GM18867 (cell line): Measurements from ENCODE around the gene CACNA1A.

Source experiments
- ATAC-seq: cut with Tn5 transposase; IDR thresholded peaks from one replicate; pipeline ENCODE4 v1.9.1; 2021; ENCODE audit warnings: mild to moderate bottlenecking, moderate library complexity; ENCODE audit not compliant: unreplicated experiment

Gene CACNA1A

DNA sequence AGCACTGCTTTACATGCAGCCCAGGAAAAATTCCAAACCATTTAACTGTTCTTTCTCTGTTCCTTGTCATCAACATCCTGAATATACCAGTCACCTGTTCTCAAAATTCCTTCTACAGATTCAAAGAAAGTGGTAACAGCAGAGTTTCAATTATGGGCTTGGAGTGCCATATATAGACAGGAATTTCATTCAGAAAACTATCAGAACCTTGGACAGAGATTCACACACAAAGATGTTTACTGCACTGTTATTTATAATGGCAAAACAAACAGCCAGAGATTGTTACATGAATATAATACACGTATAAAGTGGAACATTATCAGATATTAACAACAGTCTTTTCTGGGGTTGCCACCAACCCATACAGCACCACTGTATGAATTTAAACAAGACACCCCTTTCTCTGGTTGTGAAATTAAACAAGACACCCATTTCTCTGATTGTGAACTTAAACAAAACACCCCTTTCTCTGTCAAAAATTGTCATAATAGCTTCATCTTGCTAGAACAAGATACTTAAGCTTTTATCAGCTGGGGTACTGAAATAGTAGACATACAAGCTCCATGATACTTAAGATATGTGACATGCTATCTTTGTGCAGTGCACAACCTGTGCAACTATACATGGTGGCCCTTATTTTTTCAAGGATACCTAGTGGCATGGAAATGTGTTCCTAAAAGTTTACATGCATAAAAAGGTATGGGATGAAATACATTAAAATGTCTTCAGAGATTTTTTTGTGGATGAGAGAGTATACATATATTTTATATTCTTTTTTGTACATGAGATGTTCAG lies 12.6 kb downstream of the CACNA1A start:
- no peak for ATAC-seq

DNA sequence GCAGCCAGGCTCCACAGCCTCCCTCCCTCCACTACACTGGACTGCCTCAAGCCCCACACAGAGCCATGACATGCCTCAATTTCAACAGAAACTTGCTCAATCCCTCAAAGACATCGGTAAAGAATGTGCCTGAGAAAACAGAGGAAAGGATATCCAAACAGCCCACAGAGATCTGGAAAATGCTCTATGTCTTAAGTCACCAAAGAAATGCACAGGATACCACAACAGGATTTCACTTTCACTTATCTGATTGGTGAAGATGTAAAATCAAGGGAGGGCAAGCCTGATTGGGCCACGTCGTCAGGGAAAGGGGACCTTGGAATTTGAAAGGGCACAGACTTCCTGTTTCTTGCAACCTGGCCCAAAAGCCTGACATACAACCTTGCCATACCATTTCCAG lies 14.2 kb downstream of the CACNA1A start:
- no peak for ATAC-seq

DNA sequence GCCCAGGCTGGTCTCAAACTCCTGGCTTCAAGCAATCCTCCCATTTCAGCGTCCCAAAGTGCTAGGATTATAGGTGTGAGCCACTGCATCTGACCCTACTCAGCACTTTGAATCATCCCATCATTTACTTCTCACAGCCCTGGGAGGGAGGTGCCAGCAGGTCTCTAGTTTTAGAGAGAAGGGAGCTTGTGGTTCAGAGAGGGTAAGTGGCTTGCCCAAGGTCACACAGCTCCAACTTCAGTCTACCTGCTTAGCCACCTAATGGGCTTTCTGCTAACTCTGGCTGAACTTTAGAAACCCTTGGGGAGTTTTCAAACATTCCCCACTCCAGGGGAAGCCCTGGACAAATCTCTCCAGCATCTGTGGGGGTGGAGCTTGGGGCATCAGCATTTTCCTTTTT lies 18.3 kb downstream of the CACNA1A start:
- ATAC-seq = no peak

DNA sequence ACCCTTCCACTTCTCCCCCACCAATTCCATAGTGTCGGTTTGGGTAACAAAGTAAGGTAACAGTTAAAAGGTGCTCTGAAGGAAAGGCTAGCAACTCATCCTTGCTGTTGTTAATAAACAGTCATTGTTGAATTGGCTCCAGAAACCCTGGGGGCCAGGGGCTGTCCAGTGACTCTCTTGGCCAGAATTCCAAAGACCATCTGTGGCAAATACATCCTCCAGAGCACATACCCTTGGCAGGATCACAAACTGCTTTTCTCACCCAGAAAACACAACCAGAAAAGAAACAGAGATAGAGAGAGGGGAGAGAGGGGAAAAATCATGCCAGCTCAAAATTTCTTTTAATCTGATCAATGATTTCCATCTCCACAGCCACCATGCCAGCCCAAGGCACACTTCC lies 22.1 kb downstream of the CACNA1A start:
- no peak for ATAC-seq

DNA sequence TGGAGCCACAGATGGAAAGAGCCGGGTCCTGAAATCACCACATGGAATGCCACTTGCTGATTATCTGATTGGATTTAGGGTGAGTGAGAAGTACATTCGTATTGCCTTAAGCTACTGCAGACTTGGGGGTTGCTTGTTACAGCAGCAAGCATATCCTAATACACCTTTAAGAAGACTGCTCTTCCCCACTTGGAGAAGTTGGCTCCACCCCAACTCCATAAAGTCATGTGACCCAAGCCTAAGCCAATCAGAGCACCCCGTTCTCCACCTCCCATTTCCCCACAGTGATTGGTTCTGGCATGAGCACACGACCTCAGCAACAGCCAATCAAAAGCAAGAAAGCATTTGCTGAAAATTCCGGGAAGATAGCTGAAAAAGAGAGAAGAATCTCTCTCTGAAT lies 23.1 kb downstream of the CACNA1A start:
- ATAC-seq = no peak

DNA sequence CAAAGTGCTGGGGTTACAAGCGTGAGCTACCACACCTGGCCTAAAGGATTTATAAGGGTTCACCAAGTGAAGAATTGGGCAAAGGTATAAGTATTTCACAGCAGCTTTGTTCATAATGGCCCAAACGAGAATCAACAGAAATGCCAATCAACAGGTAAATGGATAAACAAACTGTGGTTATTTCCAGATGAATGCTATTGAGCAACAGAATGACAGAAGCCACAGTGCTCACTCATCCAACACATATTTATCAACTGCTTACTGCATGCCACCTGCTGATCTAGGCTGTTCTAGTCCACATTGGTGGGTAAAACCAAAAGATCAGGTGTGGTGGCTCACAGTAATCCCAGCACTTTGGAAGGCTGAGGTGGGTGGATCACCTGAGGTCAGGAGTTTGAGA lies 27.7 kb downstream of the CACNA1A start:
- no peak for ATAC-seq

DNA sequence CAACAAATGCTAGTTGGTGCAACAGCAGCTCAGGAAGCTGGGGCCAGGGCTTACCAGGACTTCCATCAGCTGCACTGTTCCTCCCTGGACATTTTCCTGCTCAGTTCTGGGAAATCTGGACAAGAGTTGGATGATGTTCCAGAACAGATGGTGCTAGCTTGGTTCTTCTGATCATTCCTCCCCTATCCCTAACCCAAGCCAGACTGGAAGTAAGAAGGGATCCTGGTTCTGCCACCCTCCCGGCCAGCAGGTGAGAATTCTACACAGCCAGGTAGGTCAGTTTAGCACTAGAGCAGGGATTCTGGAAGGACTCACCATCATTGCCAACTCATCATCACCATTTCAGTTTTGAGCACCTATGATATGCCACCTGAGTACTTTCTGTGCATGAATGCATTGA lies 30.2 kb downstream of the CACNA1A start:
- ATAC-seq = no peak

DNA sequence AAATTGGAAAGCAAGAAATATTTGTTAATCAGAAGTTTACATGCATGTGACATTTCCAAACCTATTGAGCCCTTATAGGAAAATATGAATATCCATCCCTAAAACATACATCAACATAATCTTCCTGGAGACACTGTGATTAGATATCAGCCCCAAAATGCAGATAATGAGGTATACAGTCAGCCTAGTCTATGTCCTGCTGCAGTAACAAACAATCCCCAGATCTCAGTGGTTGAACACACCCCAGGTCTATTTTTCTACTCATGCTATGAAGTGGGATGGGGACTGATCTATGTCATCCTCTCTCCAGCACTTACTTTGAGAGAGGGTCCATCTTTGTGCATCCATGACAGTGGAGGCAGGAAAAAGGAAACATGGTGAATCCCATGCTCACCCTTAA lies 31.2 kb downstream of the CACNA1A start:
- no peak for ATAC-seq

DNA sequence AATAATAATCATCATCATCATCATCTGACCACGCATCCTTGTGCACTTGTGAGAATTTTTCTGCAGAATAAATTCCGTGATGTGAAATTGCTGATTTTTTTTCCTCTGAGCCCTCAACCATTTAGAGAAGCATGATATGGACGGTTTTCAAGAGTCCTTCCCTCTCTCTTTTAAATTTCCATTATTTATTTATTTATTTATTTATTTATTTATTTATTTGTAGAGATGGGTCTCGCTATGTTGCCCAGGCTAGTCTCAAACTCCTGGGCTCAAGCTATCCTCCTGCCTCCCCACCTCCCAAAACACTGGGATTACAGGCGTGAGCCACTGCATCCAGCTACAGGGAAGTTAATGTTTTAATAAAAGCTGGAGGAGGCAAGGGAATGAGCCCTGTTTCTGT lies 39.6 kb downstream of the CACNA1A start:
- no peak for ATAC-seq

DNA sequence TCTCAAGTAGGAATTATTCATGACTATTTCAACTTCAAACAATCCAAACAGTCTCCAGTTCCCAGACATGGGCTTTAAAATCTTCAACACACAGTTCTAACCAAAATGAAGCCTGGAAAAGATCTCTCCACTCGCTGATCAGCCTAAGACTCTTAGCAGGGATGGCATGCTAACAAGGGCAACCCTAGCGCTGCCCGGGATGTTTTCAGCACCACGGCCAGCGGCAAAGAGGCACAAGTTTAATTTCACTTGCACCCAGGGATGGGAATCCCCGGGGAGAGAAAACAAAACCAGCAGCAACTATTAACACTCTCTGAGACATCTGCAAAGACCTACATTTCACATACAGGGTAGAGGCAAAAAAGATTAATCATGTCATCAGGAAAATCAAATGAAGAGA lies 43.0 kb downstream of the CACNA1A start:
- no peak for ATAC-seq

DNA sequence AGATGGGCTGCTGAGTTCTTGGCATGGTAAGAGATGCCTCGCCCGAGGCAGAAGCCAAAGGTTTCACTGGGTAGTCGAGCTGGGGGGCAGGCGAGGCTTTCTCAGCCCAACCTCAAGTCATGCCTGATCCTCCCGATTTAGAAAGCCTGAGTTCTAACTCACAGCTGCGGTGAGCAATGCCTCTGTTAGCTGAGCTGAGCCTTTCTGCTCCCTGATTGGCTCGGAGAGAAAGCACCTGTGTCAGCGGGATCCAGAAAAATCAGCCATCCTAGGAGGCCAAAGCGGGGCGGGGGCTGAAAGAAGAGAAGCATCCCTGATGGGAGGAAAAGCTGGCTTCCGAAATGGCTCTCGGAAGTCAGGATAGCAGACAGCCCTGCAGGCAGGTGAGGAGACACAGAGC lies 44.7 kb downstream of the CACNA1A start:
- ATAC-seq = no peak

DNA sequence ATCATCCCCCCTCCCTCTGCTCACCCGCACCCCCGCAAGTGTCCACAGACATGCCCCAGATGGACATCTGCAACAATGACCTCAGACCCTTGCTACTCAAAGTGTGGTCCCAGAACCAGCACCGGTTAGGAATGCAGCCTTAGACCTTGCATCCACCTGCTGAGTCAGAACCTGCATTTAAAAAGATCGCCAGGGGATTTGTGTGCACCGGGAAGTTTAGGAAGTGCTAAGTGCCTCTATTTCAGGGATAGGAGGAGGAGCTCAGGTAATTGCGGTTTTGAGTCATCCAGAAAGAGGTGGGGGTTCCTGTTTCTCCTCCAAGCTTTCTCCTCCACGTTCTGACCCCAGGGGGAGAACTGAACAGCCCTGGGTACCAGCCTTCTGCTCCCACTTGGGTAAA lies 46.2 kb downstream of the CACNA1A start:
- no peak for ATAC-seq

DNA sequence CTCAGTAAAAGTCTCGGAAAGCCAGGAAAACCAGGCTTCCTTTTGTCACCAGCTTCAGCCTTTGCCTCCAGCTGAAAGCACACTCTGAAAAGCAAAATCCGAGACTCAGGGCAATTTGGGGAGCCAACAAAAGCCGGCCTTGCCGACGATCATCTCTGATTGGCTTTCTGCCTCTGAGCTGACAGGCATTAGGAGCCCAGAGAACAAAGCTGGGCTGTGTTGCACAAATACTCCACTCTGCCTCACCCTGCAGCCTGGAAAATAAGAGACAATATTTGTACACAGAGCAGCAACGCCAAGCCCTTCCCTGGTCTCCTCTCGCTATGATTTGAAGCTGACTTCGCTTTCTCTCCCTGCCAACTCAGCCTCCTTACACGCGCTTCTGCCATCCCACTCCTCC lies 46.9 kb downstream of the CACNA1A start:
- ATAC-seq = no peak

DNA sequence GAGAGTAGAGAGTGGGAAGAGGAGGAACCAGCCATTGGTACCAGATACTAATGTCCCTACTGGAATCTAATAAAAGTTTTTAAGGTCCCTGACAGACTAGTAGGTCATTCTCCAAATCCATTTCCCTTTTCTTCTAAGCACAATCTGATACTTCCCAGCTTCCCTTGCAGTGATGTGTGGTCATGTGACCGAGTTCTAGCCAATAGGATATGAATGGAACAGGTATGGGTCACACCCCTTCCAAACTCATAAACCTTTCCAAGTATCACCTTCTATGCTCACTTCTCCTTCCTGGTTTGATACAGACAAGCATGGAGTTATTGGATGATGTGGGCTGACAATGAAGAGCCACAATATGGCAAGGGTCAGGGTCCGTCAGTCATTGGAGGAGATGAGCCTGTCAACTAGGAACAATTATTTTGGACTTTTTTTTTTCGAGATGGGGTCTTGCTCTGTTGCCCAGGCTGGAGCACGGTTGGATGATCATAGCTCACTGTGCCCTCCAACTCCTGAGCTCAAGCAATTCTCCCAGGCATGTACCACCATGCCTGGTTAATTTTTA lies 54.8 kb downstream of the CACNA1A start:
- no peak for ATAC-seq

DNA sequence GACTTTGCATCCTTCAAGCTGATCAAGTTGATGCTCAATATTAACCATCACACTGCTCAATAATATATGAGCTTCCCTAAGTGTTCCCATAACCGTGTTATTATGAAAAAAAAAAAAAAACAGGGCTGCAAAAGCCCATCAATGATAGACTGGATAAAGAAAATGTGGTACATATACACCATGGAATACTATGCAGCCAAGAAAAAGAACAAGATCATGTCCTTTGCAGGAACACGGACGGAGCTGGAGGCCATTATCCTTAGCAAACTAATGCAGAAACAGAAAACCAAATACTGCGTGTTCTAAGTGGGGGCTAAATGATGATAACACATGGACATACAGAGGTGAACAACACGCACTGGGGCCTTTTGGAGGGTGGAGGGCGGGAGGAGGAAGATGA lies 58.3 kb downstream of the CACNA1A start:
- no peak for ATAC-seq

DNA sequence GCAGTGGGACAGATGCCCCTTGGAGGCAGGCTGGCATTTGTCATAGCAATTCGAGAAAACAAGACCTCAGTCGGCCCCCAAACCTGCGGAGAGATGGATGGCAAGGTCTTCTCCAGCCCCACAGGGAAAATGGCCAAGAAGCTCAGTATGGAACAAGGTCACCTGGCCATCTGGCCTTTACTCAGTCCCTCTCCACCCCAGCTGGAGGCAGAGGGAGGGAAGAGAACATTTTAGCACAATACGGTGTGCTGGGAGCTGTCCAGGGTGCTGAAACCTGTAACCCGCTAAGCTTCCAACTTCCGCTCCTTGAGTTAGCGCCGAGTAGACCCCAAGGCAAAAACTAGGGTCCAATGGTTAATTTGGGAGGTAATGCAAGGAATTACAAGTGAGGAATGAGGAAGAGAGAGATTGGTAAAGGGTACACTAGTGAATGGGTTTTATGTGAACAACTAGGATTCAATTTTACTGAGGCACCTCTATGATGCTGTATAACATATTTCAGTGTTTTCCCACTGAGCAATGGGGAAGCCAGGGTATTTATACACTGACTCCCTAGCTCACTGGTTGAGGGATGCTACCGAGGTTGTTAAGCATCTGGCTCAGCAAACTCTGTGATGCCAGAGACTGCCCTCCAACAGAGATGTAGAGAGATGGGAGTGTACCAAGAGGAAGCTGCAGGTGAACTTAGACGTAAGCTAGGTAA lies 64.3 kb downstream of the CACNA1A start:
- no peak for ATAC-seq

DNA sequence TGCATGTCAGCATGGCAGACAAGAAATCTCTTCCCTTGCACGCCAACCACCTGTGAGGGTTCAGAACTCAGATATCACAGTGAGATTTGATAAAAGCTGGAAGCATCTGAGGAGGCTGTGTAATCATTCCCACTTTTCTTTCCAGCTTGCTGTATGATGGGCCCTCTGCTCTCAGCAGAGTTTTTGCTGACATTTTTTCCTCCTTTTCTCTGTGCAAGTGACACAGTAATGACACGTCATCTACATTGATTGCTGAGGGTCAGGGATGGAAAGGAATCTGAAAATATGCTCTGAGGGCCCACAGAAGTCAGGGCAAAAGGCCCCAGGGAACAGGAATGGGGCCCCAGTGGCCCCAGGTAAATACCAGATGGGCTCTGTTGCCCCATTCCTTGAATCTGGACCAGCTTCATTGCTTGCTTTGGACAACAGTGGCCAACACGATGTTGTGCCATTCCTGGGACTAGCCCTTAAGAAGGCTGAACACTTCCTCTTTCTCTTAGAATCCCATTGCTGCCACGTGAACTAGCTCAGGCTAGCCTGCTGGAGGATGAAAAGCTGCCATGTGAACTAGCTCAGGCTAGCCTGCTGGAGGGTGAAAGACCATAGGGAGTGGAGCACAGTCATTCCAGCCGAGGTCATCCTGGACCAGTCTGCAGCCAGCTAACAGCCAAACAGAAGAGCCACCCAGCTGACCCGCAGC lies 68.2 kb downstream of the CACNA1A start:
- ATAC-seq = no peak

DNA sequence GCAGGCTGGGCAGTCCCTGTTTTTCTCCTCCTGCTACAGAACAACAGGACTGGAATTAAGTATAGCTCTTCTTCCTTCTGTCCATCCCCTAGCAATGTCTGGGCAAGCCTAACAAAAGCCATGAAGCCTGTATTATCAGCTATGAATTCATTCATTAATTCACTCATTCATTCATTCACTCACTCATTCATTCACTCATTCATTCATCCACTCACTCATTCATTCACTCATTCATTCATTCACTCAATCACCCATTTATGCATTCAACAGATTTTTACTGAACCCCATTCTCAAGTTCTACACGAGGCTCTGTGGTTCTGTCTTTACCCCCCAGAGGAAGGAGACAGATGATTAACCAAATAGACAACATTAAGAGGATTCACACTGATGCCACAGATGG lies 69.9 kb downstream of the CACNA1A start:
- ATAC-seq = no peak

DNA sequence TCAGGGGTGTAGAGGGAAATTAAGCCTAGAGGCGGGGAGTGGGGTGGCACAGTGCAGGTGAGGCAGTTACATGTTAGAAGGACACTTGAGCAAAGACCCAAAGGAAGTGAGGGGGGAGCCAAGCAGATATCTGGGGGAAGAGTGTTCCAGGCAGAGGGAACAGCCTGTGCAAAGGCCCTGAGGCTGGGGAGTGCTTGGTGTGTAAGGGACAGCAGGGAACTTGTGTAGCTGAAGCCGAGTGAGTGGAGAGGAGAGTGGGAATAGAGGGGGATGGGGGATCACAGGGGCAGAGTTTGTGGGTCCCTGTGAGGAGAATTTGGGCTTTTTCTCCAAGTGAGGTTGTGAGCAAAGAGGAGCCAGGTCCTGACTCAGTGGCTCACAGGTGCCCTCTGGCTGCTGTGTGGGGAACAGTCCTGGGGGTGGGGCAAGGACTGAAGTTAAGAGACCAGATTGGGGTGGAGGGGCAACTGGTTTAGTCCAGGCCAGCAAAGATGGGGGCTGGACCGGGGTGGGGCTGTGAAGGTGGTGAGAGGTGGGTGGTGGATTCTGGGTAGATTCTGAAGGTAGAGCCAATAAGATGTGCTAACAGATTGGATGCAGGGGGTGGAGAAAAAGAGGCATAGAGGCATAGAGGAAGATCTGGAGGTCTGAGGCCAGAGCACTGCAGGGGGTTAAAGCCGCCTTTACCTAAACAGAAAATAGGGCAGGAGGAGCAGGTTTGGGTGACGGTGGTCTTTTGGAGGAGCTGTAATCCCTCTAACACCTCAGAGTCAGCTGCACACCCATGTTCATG lies 75.3 kb downstream of the CACNA1A start:
- ATAC-seq = no peak

DNA sequence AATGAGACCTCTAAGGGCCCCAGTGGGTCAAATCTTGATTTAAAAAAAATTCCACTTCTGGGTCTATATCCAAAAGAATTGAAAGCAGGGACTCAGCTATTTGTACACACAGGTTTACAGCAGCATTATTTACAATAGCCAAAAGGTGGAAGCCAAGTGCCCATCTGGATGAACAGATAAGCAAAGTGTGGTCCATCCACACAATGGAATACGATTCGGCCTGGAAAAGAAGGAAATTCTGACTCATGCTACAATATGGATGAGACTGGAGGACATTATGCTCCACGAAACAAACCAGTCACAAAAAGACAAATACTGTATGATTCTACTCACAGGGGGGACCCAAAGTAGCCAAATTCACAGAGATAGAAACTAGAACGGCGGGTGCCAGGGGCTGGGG lies 76.7 kb downstream of the CACNA1A start:
- no peak for ATAC-seq

DNA sequence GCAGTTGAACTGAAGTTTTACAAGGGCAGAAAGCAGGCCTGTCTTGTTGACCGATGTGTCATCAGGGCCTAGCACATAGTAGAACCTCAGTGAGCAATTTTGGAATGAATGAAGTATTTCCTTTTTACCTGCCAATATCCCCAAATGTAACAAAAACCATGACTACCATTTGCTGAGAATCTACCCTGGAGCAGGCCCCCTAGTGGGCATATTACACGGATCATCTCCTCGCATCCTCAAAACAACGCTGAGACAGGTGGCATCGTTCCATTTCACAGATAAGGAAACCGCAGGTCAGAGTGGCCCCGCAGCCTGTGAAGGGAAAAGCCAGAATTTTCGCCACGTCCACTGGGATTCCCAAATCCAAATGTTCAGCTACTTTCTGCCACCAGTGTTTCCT lies 77.9 kb downstream of the CACNA1A start:
- no peak for ATAC-seq
